Glutamatergic neuron (in vitro differentiated cells): ENCODE data around the gene GPR152. TPM values are rescaled to one million over a fixed set of nuclear protein-coding genes. Genes with fewer than 3 reads are reported as not detected.
"Not testable (repeated sequence)": the region's sequence is repeated elsewhere in the genome, so short reads cannot be mapped to it uniquely, and the experiment has no call there.

Source experiments
- DNase-seq: peaks from one replicate; pipeline ENCODE4 v3.0.0; 2022
- H3K27ac Mint-ChIP-seq: one replicate; pipeline ENCODE4 v1.8.0; 2020; ENCODE audit warnings: mild to moderate bottlenecking, mixed read lengths, inconsistent platforms; ENCODE audit not compliant: unreplicated experiment
- H3K27me3 Mint-ChIP-seq: one replicate; pipeline ENCODE4 v1.8.0; 2020; ENCODE audit warnings: mild to moderate bottlenecking, moderate library complexity, mixed read lengths, inconsistent platforms; ENCODE audit not compliant: unreplicated experiment
- H3K36me3 Mint-ChIP-seq: one replicate; pipeline ENCODE4 v1.8.0; 2020; ENCODE audit warnings: mild to moderate bottlenecking, mixed read lengths, inconsistent platforms; ENCODE audit not compliant: unreplicated experiment
- H3K4me1 Mint-ChIP-seq: one replicate; pipeline ENCODE4 v1.8.0; 2020; ENCODE audit warnings: mild to moderate bottlenecking, low read depth, mixed read lengths, inconsistent platforms; ENCODE audit not compliant: unreplicated experiment
- H3K4me3 Mint-ChIP-seq: one replicate; pipeline ENCODE4 v1.8.0; 2020; ENCODE audit warnings: mild to moderate bottlenecking, mixed read lengths, inconsistent platforms; ENCODE audit not compliant: unreplicated experiment
- H3K9me3 Mint-ChIP-seq: one replicate; pipeline ENCODE4 v1.8.0; 2020; ENCODE audit warnings: mild to moderate bottlenecking, moderate library complexity, mixed read lengths, inconsistent platforms; ENCODE audit not compliant: unreplicated experiment
- total RNA-seq: library from RNA; stranded (reverse); fragmentation: NEBNext Ultra II Directional; extraction: Animal tissue kit (Norgen Biotek cat#: 25700); gene quantifications from one replicate; pipeline ENCODE4 v1.2.1, GENCODE V29; 2021; ENCODE audit not compliant: unreplicated experiment
- TF ChIP-seq, protein P1 (sequence below): fragments of 200-600 bp; sonication (generic); IDR thresholded peaks from one replicate; pipeline ENCODE4 v1.5.0; 2021; ENCODE audit not compliant: partially characterized antibody, unreplicated experiment

The GPR152 gene
- total RNA-seq, 1 donor from 2014 or later: not detected

DNA sequence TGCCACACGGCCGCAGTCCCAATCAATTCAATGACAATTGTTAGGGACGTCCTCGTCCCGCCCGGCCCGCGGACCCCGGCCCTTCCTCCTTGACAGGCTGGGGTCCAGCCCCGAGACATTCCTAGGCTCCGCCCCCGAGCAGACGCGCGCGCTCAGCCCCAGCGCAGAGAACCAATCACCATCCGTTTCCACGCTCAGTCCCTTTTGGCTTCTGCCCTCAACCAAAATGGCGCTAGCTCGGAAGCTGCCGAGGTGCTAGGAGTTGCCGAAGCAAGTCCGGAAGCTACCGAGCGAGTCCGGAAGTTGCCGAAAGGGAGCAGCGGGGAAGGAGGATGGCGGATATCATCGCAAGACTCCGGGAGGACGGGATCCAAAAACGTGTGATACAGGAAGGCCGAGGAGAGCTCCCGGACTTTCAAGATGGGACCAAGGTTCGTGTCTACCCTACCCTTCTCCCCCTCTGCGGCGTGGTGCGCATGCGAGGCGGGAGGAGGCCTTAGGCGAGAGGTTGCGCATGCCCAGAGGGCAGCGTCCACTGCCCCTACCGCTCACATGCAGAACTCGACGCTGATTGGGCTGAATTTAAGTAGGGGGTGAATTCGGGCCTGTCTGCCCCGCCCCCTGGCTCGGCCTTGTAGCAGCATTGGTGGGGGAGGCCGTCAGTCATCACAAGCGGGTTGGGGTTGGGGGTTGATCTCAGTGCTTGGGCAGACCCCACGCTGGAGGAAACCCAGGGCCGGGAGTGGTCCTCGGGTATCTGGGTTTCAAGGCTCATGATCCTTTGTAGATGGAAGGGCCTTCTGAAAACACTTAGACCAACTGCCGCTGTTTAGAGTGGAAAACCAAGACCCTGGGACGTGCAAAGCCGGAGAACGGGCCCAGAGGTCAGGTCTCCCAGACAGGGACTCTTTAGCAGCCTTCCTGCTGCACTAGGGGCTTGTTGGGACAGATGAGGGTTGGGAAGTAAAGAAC, 30.6 kb upstream of the GPR152 start, which contains the start of gene AIP:
Gene AIP (plus strand): TSS at position 200 of the 972 bp plus-strand sequence. CDS start 133 bp downstream, at position 333.
- Mint-ChIP-seq H3K4me1 (no peaks in the 10 kb centered on the region), H3K27me3 (peaks cover 5% of the 10 kb centered on the region), H3K9me3 (peaks cover 7% of the 10 kb centered on the region), H3K27ac (peak within 1 kb of the TSS; percentile 95), H3K36me3 (no peaks in the 10 kb centered on the region), H3K4me3 (peak within 1 kb of the TSS; percentile 94)
- TF ChIP-seq, protein P1, sequence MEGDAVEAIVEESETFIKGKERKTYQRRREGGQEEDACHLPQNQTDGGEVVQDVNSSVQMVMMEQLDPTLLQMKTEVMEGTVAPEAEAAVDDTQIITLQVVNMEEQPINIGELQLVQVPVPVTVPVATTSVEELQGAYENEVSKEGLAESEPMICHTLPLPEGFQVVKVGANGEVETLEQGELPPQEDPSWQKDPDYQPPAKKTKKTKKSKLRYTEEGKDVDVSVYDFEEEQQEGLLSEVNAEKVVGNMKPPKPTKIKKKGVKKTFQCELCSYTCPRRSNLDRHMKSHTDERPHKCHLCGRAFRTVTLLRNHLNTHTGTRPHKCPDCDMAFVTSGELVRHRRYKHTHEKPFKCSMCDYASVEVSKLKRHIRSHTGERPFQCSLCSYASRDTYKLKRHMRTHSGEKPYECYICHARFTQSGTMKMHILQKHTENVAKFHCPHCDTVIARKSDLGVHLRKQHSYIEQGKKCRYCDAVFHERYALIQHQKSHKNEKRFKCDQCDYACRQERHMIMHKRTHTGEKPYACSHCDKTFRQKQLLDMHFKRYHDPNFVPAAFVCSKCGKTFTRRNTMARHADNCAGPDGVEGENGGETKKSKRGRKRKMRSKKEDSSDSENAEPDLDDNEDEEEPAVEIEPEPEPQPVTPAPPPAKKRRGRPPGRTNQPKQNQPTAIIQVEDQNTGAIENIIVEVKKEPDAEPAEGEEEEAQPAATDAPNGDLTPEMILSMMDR: peak; percentile 63
- DNase-seq: peak; percentile 98

DNA sequence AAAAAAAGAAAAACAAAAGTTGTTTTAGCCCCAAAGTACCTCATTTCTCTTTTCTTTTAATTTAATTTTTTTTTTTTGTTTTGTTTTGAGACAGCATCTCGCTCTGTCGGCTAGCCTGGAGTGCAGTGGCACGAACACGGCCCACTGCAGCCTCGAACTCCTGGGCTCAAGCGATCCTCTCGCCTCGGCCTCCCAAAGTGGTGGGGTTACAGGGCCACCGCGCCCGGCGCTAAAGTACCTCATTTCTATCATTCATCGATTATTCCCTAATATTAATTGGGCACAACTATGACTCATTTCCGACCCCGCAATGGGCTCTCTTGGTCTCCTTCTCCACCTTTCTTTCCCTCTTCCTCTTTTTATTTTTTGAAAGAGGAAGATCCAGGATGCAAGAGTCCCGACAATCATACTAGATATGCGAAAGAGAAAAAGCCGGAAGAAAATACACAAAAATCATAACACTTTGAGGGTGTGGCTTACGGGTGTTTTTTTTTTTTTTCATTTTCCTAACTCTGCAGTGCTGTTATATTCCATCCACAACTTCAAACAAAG, 29.8 kb upstream of the GPR152 start:
- DNase-seq: no peak
- Mint-ChIP-seq H3K27me3 (peaks cover 3% of the 10 kb centered on the region), H3K36me3 (no peaks in the 10 kb centered on the region), H3K4me1 (peaks cover under 1% of the 10 kb centered on the region), H3K9me3 (peaks cover 7% of the 10 kb centered on the region), H3K27ac (peak overlapping the region; percentile 95), H3K4me3 (peak overlapping the region; percentile 94)
- TF ChIP-seq, protein P1: no peak

DNA sequence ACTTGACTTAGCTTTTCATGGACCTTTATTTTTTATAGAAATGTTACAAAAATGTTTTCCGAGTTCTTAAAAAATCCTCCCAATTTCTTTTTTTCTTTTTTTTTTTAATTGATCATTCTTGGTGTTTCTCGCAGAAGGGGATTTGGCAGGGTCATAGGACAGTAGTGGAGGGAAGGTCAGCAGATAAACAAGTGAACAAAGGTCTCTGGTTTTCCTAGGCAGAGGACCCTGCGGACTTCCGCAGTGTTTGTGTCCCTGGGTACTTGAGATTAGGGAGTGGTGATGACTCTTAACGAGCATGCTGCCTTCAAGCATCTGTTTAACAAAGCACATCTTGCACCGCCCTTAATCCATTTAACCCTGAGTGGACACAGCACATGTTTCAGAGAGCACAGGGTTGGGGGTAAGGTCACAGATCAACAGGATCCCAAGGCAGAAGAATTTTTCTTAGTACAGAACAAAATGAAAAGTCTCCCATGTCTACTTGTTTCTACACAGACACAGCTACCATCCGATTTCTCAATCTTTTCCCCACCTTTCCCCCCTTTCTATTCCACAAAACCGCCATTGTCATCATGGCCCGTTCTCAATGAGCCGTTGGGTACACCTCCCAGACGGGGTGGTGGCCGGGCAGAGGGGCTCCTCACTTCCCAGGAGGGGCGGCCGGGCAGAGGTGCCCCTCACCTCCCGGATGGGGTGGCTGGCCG, 25.0 kb upstream of the GPR152 start:
- not testable (repeated sequence) for H3K4me1 Mint-ChIP-seq, H3K9me3 Mint-ChIP-seq, H3K4me3 Mint-ChIP-seq, DNase-seq, H3K36me3 Mint-ChIP-seq, H3K27me3 Mint-ChIP-seq
- H3K27ac Mint-ChIP-seq: peak overlapping the region; percentile 90

DNA sequence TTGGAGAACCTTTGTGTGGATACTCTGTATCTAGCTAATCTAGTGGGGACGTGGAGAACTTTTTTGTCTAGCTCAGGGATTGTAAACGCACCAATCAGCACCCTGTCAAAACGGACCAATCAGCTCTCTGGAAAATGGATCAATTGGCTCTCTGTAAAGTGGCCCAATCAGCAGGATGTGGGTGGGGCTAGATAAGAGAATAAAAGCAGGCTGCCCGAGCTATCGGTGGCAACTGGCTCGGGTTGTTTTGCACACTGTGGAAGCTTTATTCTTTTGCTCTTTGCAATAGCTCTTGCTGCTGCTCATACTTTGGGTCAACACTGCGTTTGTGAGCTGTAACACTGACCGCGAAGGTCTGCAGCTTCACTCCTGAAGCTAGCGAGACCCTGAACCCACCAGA, 24.2 kb upstream of the GPR152 start:
- not testable (repeated sequence) for DNase-seq, H3K27me3 Mint-ChIP-seq, H3K4me3 Mint-ChIP-seq, H3K36me3 Mint-ChIP-seq, H3K4me1 Mint-ChIP-seq, H3K9me3 Mint-ChIP-seq
- H3K27ac Mint-ChIP-seq: peak overlapping the region; percentile 90

DNA sequence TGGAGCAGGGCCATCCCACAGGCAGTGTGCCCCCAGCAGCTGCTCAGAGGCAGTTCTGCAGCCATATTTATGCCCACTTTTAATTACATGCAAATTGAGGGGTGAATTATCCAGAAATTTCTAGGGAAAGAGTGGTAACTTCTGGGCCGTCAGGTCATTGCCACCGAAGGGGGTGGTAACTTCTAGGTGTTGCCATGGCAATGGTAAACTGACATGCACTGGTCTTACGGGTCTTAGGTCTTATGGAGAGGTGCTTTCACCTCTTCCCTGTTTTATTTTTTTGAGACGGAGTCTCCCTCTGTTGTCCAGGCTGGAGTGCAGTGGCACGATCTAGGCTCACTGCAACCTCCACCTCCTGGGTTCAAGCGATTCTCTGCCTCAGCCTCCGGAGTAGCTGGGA, 20.4 kb upstream of the GPR152 start:
- Mint-ChIP-seq H3K4me1 (peaks cover 4% of the 10 kb centered on the region), H3K4me3 (no peak overlapping the region), H3K9me3 (peaks cover 12% of the 10 kb centered on the region), H3K27me3 (peaks cover 7% of the 10 kb centered on the region), H3K36me3 (no peaks in the 10 kb centered on the region), H3K27ac (no peak overlapping the region)
- DNase-seq: no peak
- TF ChIP-seq, protein P1: no peak
